Measurements from ENCODE around the gene AQR.

Gene AQR

DNA sequence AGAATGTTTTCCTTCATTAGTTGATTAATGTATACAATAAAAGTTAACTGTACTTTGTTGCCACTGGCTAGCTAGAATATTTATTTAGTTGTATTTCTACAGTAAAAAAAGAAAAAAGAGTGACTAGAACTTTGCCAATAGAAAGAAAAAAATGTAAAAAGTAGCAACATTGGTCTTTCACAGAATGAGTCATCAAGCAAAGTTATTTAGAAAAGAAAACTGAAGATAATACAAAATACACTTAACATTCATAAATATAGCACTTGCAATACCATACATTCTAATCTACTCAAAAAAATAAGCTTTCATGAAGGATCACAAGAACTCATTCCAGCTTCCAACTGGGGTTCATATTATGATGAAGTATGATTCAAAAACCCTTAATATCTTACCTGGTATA is 83.4 kb downstream of the AQR start:
- Mint-ChIP-seq H3K4me1 (ENCODE audit: low read depth) (no peaks in the 10 kb centered on the region), H3K4me3 (no peak overlapping the region), H3K27me3 (no peaks in the 10 kb centered on the region), H3K36me3 (ENCODE audit: low read depth) (peaks cover 82% of the 10 kb centered on the region), H3K27ac (no peak overlapping the region), H3K9me3 (no peaks in the 10 kb centered on the region)
- intact Hi-C loops (cut with micrococcal nuclease), result no loop called here

DNA sequence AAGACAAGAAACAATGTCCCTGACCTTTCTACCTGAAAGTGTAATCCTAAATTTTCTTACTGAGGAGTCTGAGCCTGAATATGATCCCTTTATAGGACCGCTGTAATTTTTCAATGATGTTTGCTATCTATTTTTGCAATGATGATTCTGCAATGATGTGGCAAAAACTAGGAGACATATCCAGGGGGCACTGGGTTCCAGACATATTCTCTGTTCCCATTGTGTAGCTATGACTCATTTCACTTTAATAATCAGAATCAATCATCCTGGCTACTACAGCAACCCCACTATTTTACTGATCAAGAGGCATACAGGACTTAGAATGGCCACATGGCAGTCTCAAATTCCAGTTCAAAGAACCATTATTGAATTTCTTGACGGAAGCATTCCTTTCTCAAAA is 85.9 kb downstream of the AQR start:
- H3K4me3 Mint-ChIP-seq, result no peak overlapping the region
- H3K27ac Mint-ChIP-seq, result no peak overlapping the region
- intact Hi-C loops (cut with micrococcal nuclease), result no loop called here
- H3K36me3 Mint-ChIP-seq (ENCODE audit: low read depth), result peaks cover 91% of the 10 kb centered on the region
- no peaks in the 10 kb centered on the region for H3K4me1 Mint-ChIP-seq (ENCODE audit: low read depth)
- H3K9me3 Mint-ChIP-seq, result no peaks in the 10 kb centered on the region
- H3K27me3 Mint-ChIP-seq, result no peaks in the 10 kb centered on the region

- Mint-ChIP-seq H3K9me3 (no peaks in the 10 kb centered on the region), H3K36me3 (ENCODE audit: low read depth) (peaks cover 91% of the 10 kb centered on the region), H3K4me1 (ENCODE audit: low read depth) (no peaks in the 10 kb centered on the region), H3K4me3 (no peak overlapping the region), H3K27ac (no peak overlapping the region), H3K27me3 (no peaks in the 10 kb centered on the region)
- intact Hi-C loops (cut with micrococcal nuclease), result no loop called here
Observed at GRCh38 chr15:34883042-34883441, 86.5 kb downstream of the AQR start.

DNA sequence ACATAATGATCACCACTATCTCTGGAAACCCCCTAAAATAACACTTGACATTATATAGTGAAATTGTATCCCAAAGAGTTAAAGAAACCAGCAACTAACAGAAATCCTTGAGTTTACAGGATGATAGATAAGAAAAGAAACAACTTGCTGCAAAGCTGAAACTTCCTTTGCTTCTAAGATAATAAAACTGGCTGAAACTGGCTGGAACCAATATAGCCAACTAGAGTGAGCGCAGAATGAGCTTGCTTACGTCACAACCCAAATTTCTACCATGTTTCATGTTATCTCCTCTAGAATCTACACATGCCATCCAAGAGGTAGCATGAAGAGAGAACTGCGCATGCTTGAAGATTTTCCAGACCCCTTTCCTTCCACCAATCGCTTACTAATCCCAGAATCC is 90.4 kb downstream of the AQR start:
- no peaks in the 10 kb centered on the region for H3K9me3 Mint-ChIP-seq

DNA sequence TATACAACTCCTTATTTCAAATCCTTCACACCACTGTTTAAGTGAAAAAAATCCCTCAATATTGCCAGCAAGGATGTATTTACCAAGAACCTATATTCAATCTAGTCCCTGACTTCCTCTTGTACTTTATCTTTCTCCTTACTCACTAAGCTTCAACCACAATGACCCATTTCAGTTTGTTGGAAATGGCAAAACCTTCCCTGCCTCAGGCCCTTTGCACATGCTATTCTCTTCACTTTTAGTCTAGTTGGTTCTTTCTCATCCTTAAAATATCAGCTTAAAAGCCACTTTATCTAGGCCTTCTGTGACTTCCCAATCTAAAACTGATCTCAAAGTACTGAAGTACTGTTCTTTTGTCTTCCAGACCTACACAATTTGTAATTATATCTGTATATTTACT is 92.9 kb downstream of the AQR start:
- no peak overlapping the region for H3K27ac Mint-ChIP-seq
- H3K27me3 Mint-ChIP-seq, result no peaks in the 10 kb centered on the region

More for the DNA sequence above, 90.4 kb downstream of the AQR start:
- Mint-ChIP-seq H3K27ac (no peak overlapping the region), H3K36me3 (ENCODE audit: low read depth) (peaks cover 94% of the 10 kb centered on the region), H3K4me3 (no peak overlapping the region), H3K27me3 (no peaks in the 10 kb centered on the region), H3K4me1 (ENCODE audit: low read depth) (no peaks in the 10 kb centered on the region)
- intact Hi-C loops (cut with micrococcal nuclease), result no loop called here

GRCh38 chr15:34869110-34869509 is 100.4 kb downstream of the AQR start:
- peaks cover 61% of the 10 kb centered on the region for H3K36me3 Mint-ChIP-seq (ENCODE audit: low read depth)
- H3K4me3 Mint-ChIP-seq, result no peak overlapping the region
- H3K27me3 Mint-ChIP-seq, result no peaks in the 10 kb centered on the region
- intact Hi-C loops (cut with micrococcal nuclease), result no loop called here
- H3K9me3 Mint-ChIP-seq, result no peaks in the 10 kb centered on the region
- no peak overlapping the region for H3K27ac Mint-ChIP-seq
- no peaks in the 10 kb centered on the region for H3K4me1 Mint-ChIP-seq (ENCODE audit: low read depth)

More for the DNA sequence above, 92.9 kb downstream of the AQR start:
- no peaks in the 10 kb centered on the region for H3K9me3 Mint-ChIP-seq
- intact Hi-C loops (cut with micrococcal nuclease), result no loop called here
- H3K4me3 Mint-ChIP-seq, result no peak overlapping the region
- H3K4me1 Mint-ChIP-seq (ENCODE audit: low read depth), result no peaks in the 10 kb centered on the region
- peaks cover 86% of the 10 kb centered on the region for H3K36me3 Mint-ChIP-seq (ENCODE audit: low read depth)

- intact Hi-C loops (cut with micrococcal nuclease), result no loop called here
- Mint-ChIP-seq H3K36me3 (ENCODE audit: low read depth) (peaks cover 56% of the 10 kb centered on the region), H3K4me3 (no peak overlapping the region), H3K4me1 (ENCODE audit: low read depth) (no peaks in the 10 kb centered on the region), H3K27ac (no peak overlapping the region), H3K27me3 (no peaks in the 10 kb centered on the region), H3K9me3 (no peaks in the 10 kb centered on the region)
Observed at GRCh38 chr15:34865531-34865930, 104.0 kb downstream of the AQR start.

GRCh38 chr15:34861214-34861613 is 108.3 kb downstream of the AQR start:
- Mint-ChIP-seq H3K36me3 (ENCODE audit: low read depth) (peaks cover 67% of the 10 kb centered on the region), H3K4me3 (no peak overlapping the region), H3K9me3 (no peaks in the 10 kb centered on the region), H3K27ac (no peak overlapping the region), H3K4me1 (ENCODE audit: low read depth) (no peaks in the 10 kb centered on the region), H3K27me3 (no peaks in the 10 kb centered on the region)
- intact Hi-C loops (cut with micrococcal nuclease), result no loop called here

GRCh38 chr15:34855893-34856292 is 113.6 kb downstream of the AQR start:
- H3K36me3 Mint-ChIP-seq (ENCODE audit: low read depth), result peaks cover 63% of the 10 kb centered on the region
- H3K4me3 Mint-ChIP-seq, result no peak overlapping the region
- intact Hi-C loops (cut with micrococcal nuclease), result no loop called here
- H3K27me3 Mint-ChIP-seq, result no peaks in the 10 kb centered on the region
- H3K27ac Mint-ChIP-seq, result no peak overlapping the region
- H3K4me1 Mint-ChIP-seq (ENCODE audit: low read depth), result no peaks in the 10 kb centered on the region
- H3K9me3 Mint-ChIP-seq, result no peaks in the 10 kb centered on the region

GRCh38 chr15:34855413-34855812 is 114.1 kb downstream of the AQR start:
- no peaks in the 10 kb centered on the region for H3K4me1 Mint-ChIP-seq (ENCODE audit: low read depth)
- peaks cover 62% of the 10 kb centered on the region for H3K36me3 Mint-ChIP-seq (ENCODE audit: low read depth)
- no peaks in the 10 kb centered on the region for H3K9me3 Mint-ChIP-seq
- no peak overlapping the region for H3K27ac Mint-ChIP-seq
- no peaks in the 10 kb centered on the region for H3K27me3 Mint-ChIP-seq
- H3K4me3 Mint-ChIP-seq, result no peak overlapping the region
- intact Hi-C loops (cut with micrococcal nuclease), result no loop called here

- Mint-ChIP-seq H3K4me1 (ENCODE audit: low read depth) (no peaks in the 10 kb centered on the region), H3K36me3 (ENCODE audit: low read depth) (peaks cover 50% of the 10 kb centered on the region), H3K4me3 (no peak overlapping the region), H3K27me3 (no peaks in the 10 kb centered on the region), H3K27ac (no peak overlapping the region), H3K9me3 (no peaks in the 10 kb centered on the region)
- intact Hi-C loops (cut with micrococcal nuclease), result no loop called here
Observed at GRCh38 chr15:34854232-34854631, 115.3 kb downstream of the AQR start.

DNA sequence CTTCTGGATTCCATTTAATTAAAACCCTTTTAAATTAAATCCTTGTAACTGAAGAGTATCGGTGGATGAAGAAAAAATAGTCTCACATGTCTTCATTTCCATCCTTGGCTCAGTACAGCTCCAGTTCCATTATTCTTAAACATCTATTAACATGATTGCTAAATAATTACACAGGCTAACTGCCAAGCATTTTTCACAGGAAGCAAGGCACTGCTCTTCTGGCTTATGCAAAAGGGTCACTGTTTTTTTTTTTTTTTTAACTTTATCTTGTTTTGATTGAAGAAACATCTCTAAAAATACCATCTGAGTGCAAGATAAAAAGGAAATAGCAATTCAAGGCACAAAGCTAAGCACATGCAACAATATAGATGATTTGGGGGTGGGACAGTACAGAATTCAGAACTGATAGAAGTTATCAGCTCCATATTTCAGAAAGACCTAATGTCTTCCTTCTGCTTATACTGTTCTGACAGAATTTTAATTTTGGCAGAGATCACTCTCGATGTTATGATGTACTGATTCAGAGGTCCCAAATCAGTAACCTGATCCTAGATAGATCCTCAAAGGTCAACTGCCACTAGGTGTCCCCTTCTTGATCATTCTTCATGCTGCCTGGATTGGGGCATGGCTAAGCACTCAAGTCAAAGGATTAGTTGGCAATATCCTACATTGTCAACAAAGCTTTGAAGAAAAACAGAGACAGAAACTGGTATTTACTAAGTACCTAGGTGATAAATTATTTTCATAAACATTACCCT is 116.4 kb downstream of the AQR start:
- Mint-ChIP-seq H3K9me3 (peaks cover 5% of the 10 kb centered on the region), H3K4me3 (no peak overlapping the region), H3K4me1 (ENCODE audit: low read depth) (no peaks in the 10 kb centered on the region), H3K27ac (no peak overlapping the region), H3K36me3 (ENCODE audit: low read depth) (peaks cover 39% of the 10 kb centered on the region), H3K27me3 (no peaks in the 10 kb centered on the region)
- intact Hi-C loops (cut with micrococcal nuclease), result no loop called here

DNA sequence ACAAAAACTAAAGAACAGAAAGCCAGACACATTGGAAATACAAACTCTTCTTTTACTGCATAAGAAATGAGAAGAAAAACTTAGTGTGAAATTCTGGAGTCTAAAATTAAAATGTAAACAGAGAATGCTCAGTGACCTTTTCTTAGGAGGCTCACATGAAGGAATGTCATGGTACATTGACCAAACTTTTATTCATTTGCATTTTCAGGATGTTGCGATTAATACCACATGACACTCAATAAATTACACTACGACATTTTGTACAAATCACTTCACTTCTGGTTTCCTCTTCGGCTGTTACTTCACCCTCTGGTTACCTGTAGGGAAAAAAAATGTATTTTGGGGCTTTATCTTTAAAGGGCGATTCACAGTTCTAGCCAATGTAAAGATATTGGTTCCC is 117.8 kb downstream of the AQR start:
- peaks cover 25% of the 10 kb centered on the region for H3K36me3 Mint-ChIP-seq (ENCODE audit: low read depth)
- H3K27ac Mint-ChIP-seq, result no peak overlapping the region
- no peak overlapping the region for H3K4me3 Mint-ChIP-seq
- peaks cover 8% of the 10 kb centered on the region for H3K9me3 Mint-ChIP-seq
- intact Hi-C loops (cut with micrococcal nuclease), result no loop called here
- H3K4me1 Mint-ChIP-seq (ENCODE audit: low read depth), result no peaks in the 10 kb centered on the region
- no peaks in the 10 kb centered on the region for H3K27me3 Mint-ChIP-seq

DNA sequence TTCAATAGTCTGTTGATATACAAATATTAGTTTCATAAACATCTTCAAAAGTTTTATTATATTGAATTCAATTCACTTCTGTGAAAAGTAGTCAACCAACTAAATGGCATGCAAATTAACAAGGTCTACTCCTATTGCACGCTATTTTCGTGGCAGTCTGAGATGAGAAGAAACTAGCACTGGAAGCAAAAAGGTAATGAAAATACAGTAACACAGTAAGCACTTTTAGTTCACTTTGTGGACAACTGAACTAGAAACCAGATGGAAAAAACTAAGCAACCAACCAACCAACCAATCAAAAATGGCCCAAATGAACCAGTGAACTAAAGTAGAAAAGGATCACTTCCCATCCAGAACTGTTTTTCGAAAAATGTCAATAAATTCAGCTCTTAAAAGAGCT is 118.5 kb downstream of the AQR start:
- Mint-ChIP-seq H3K27ac (no peak overlapping the region), H3K27me3 (no peaks in the 10 kb centered on the region), H3K9me3 (peaks cover 8% of the 10 kb centered on the region), H3K4me3 (no peak overlapping the region), H3K4me1 (ENCODE audit: low read depth) (no peaks in the 10 kb centered on the region), H3K36me3 (ENCODE audit: low read depth) (peaks cover 19% of the 10 kb centered on the region)
- intact Hi-C loops (cut with micrococcal nuclease), result no loop called here

GRCh38 chr15:34850121-34850520 is 119.4 kb downstream of the AQR start:
- peaks cover 8% of the 10 kb centered on the region for H3K9me3 Mint-ChIP-seq
- no peak overlapping the region for H3K27ac Mint-ChIP-seq
- intact Hi-C loops (cut with micrococcal nuclease), result no loop called here

More at GRCh38 chr15:34850121-34850520, 119.4 kb downstream of the AQR start:
- H3K36me3 Mint-ChIP-seq (ENCODE audit: low read depth), result peaks cover 11% of the 10 kb centered on the region
- no peaks in the 10 kb centered on the region for H3K4me1 Mint-ChIP-seq (ENCODE audit: low read depth)
- H3K4me3 Mint-ChIP-seq, result no peak overlapping the region
- H3K27me3 Mint-ChIP-seq, result no peaks in the 10 kb centered on the region

Data from dendritic cell treated with granulocyte-macrophage colony-stimulating factor and Interleukin-4, amounts not matched to agents 40 ng/mL and 50 ng/mL, for 4 days (primary cell).